Right lobe of liver (tissue), 6 donors: ENCODE results near the gene ATL1. TPM values are rescaled to one million over a fixed set of nuclear protein-coding genes. Genes with fewer than 3 reads are reported as not detected.
A peak's percentile ranks its signal among the peaks of the same experiment; 100 is the strongest.
"Not testable (repeated sequence)": the region's sequence is repeated elsewhere in the genome, so short reads cannot be mapped to it uniquely, and the experiment has no call there.

ENCODE experiments used
- ATAC-seq, 4 donors: fragments of 200-7000 bp; cut with Tn5 transposase; one replicate each; pipeline ENCODE4 v1.9.1; 2020; ENCODE audit warnings: mild to moderate bottlenecking in 4 of 4, moderate library complexity in 4 of 4
- DNase-seq, 3 donors: peaks; one replicate each; pipeline ENCODE4 v3.0.0-alpha.2; 2020
- H3K27ac ChIP-seq, 3 donors: fragments of 200-600 bp; one replicate each; pipeline ENCODE4 v1.8.0; 2022
- H3K27me3 ChIP-seq, 2 donors: fragments of 200-600 bp; one replicate each; pipeline ENCODE4 v1.8.0; 2022
- H3K36me3 ChIP-seq, 4 donors: fragments of 200-600 bp; sonication (generic) in 1 of 4; one replicate each; pipeline versions ENCODE4 v1.5.1 to v1.8.0; 2017 to 2022; ENCODE audit warnings: control low read depth in 1 of 4
- H3K4me1 ChIP-seq, 4 donors: fragments of 200-600 bp; sonication (generic) in 1 of 4; one replicate each; pipeline versions ENCODE4 v1.5.1 to v1.8.0; 2017 to 2022; ENCODE audit warnings: control low read depth in 1 of 4
- H3K4me3 ChIP-seq, 3 donors: fragments of 200-600 bp; one replicate each; pipeline ENCODE4 v1.8.0; 2022
- H3K9me3 ChIP-seq, 4 donors: fragments of 200-600 bp; sonication (generic) in 1 of 4; one replicate each; pipeline versions ENCODE4 v1.5.1 to v1.8.0; 2017 to 2022; ENCODE audit warnings: control low read depth in 1 of 4
- CTCF ChIP-seq, 4 donors: fragments of 200-600 bp in 3 of 4; fragments of 450-650 bp in 1 of 4; IDR thresholded peaks; one replicate each; pipeline versions ENCODE4 v1.5.1 to v1.8.0; 2016 to 2022; ENCODE audit warnings: antibody characterized with exemption in 4 of 4, mild to moderate bottlenecking in 2 of 4
- POLR2A ChIP-seq: fragments of 450-650 bp; IDR thresholded peaks from one replicate; pipeline ENCODE4 v1.6.1; 2017; ENCODE audit warnings: antibody characterized with exemption, mild to moderate bottlenecking
- WGBS: methylation state at CpG from one replicate; pipeline ENCODE4 v1.1.6; 2018; ENCODE audit warnings: low coverage, low lambda C conversion rate; ENCODE audit not compliant: insufficient coverage; ENCODE audit errors: missing lambda C conversion rate; 5-methylcytosine and 5-hydroxymethylcytosine counted together
- intact Hi-C, 2 donors: fragments of 100-400 bp; cut with DNase I; formaldehyde crosslinking; loops; one replicate each; pipeline versions ENCODE4 v1.11.2 to v1.14.1; 2022
- total RNA-seq, 6 experiments: library from RNA; depleted of rRNA in 2 of 6; stranded (reverse); fragments of >200 nt in 2 of 6; fragmentation: NEBNext Ultra II Directional in 3 of 6; extraction: Animal tissue kit (Norgen Biotek cat#: 25700) in 3 of 6; gene quantifications; one replicate each; pipeline versions ENCODE4 v1.1.0 to v1.2.4, GENCODE V29; 2016 to 2023
- donor health status: DM: no; HTN: yes; CAD: no.
- donor health status: DM: no; HTN: no; CAD: no.
- donor health status: DM: no; HTN: no; CAD: no.
- donor health status: DM: no; HTN: yes; CAD: no.
- donor health status: DM: no; HTN: yes; CAD: no.

Gene ATL1
- total RNA-seq, 6 experiments from 2014 or later: 0.18 to 0.47 (median 0.27) TPM; not detected in 1

GRCh38 chr14:50659327-50659974 lies 99.5 kb downstream of the ATL1 start:
- intact Hi-C loops: no loop called here
- no peak overlapping the region for H3K27ac ChIP-seq
- ATAC-seq (peak in 3 of 4 donors; percentile 20 to 46 (median 39)), DNase-seq (no peak)
- H3K36me3 ChIP-seq: peaks cover 0 to 3% (median 0%) of the 10 kb centered on the region in 4 donors
- no peaks in the 10 kb centered on the region for H3K9me3 ChIP-seq
- no peaks in the 10 kb centered on the region for H3K27me3 ChIP-seq
- TF ChIP-seq CTCF (IDR thresholded peaks at IDR 0.05): no peak
- no peak for TF ChIP-seq POLR2A
- peaks cover 0 to 11% (median 5%) of the 10 kb centered on the region in 4 donors for H3K4me1 ChIP-seq
- WGBS: 66% methylated on average over 3 of the region's 6 CpGs
- H3K4me3 ChIP-seq: no peak overlapping the region

GRCh38 chr14:50664579-50664978 lies 104.6 kb downstream of the ATL1 start:
- intact Hi-C loops, ATAC-seq, H3K4me3 ChIP-seq: not testable (repeated sequence)

GRCh38 chr14:50665300-50665699 lies 105.4 kb downstream of the ATL1 start:
- ATAC-seq, DNase-seq, H3K36me3 ChIP-seq, intact Hi-C loops, H3K9me3 ChIP-seq, H3K27me3 ChIP-seq, H3K27ac ChIP-seq, H3K4me3 ChIP-seq: not testable (repeated sequence)
- 73% methylated on average over 4 of the region's 5 CpGs for WGBS
- peaks cover 0 to 15% (median 2%) of the 10 kb centered on the region in 4 donors for H3K4me1 ChIP-seq

More at GRCh38 chr14:50664579-50664978, 104.6 kb downstream of the ATL1 start:
- not testable (repeated sequence) for H3K27ac ChIP-seq, H3K9me3 ChIP-seq, H3K36me3 ChIP-seq, H3K27me3 ChIP-seq, DNase-seq
- 100% methylated on average over 2 of the region's 2 CpGs for WGBS
- peaks cover 0 to 15% (median 2%) of the 10 kb centered on the region in 4 donors for H3K4me1 ChIP-seq

- H3K4me3 ChIP-seq: peak overlapping the region; percentile 63 to 86 (median 78)
- intact Hi-C loops: no loop called here
- peaks cover 0 to 15% (median 2%) of the 10 kb centered on the region in 4 donors for H3K4me1 ChIP-seq
- no peaks in the 10 kb centered on the region for H3K9me3 ChIP-seq
- ATAC-seq (peak; percentile 13 to 42 (median 30)), DNase-seq (no peak)
- TF ChIP-seq POLR2A: peak; percentile 7
- no peak for TF ChIP-seq CTCF (IDR thresholded peaks at IDR 0.05)
- H3K27me3 ChIP-seq: no peaks in the 10 kb centered on the region
- 3% methylated on average over 19 of the region's 20 CpGs for WGBS
- H3K27ac ChIP-seq: peak overlapping the region; percentile 86 to 97 (median 88)
- peaks cover 0 to 6% (median 0%) of the 10 kb centered on the region in 4 donors for H3K36me3 ChIP-seq
These were observed 107.1 kb downstream of the ATL1 start for GRCh38 chr14:50666772-50667683.

- H3K4me1 ChIP-seq: peaks cover 0 to 15% (median 2%) of the 10 kb centered on the region in 4 donors
- DNase-seq (no peak), ATAC-seq (peak; percentile 48 to 58 (median 54))
- 0% methylated on average over 3 of the region's 25 CpGs for WGBS
- H3K36me3 ChIP-seq: peaks cover 0 to 6% (median 0%) of the 10 kb centered on the region in 4 donors
- H3K4me3 ChIP-seq: peak overlapping the region; percentile 63 to 86 (median 78)
- no peaks in the 10 kb centered on the region for H3K9me3 ChIP-seq
- intact Hi-C loops: no loop called here
- TF ChIP-seq POLR2A (no peak), CTCF (IDR thresholded peaks at IDR 0.05) (no peak)
- H3K27ac ChIP-seq: peak overlapping the region; percentile 86 to 97 (median 88)
- H3K27me3 ChIP-seq: no peaks in the 10 kb centered on the region
These were observed 107.7 kb downstream of the ATL1 start for GRCh38 chr14:50667684-50667995.
